HepG2 (cell line): Measurements from ENCODE around the gene MATN1. TPM values are rescaled to one million over a fixed set of nuclear protein-coding genes. Genes with fewer than 3 reads are reported as not detected.

Experiments used
- ARNT2 ChIP-seq: sonication (generic); formaldehyde crosslinking; IDR thresholded peaks from 2 replicates; pipeline ENCODE4 v1.8.0; 2022; ENCODE audit warnings: mild to moderate bottlenecking, low read depth, missing genetic modification reagents, moderate library complexity
- ATF4 ChIP-seq, 2 experiments: fragments of 450-650 bp in 1 of 2; sonication (generic) in 1 of 2; formaldehyde crosslinking; IDR thresholded peaks; 2 replicates each; pipeline versions ENCODE4 v1.5.0 to v1.8.0; 2020 to 2022; ENCODE audit warnings: mild to moderate bottlenecking in 1 of 2, missing genetic modification reagents in 1 of 2
- CEBPG ChIP-seq: IDR thresholded peaks from 2 replicates; pipeline ENCODE4 v1.6.1; 2016
- GZF1 ChIP-seq: sonication (generic); formaldehyde crosslinking; IDR thresholded peaks from 2 replicates; pipeline ENCODE4 v1.5.1; 2020; ENCODE audit warnings: mild to moderate bottlenecking, missing genetic modification reagents
- KLF11 ChIP-seq: IDR thresholded peaks from 2 replicates; pipeline ENCODE4 v1.6.1; 2016; ENCODE audit warnings: missing compliant biosample characterization
- ONECUT2 ChIP-seq: sonication (generic); formaldehyde crosslinking; IDR thresholded peaks from 2 replicates; pipeline ENCODE4 v1.4.0; 2020; ENCODE audit warnings: missing genetic modification reagents
- RORA ChIP-seq: sonication (generic); formaldehyde crosslinking; IDR thresholded peaks from 2 replicates; pipeline ENCODE4 v1.5.0; 2020; ENCODE audit warnings: mild to moderate bottlenecking, missing genetic modification reagents, moderate library complexity
- SYNCRIP ChIP-seq: fragments of 200-400 bp; formaldehyde crosslinking; IDR thresholded peaks from 2 replicates; pipeline ENCODE4 v1.6.1; 2018; ENCODE audit warnings: mild to moderate bottlenecking, low read depth, low read length; ENCODE audit not compliant: insufficient read depth
- TCF7L2 ChIP-seq: IDR thresholded peaks from 2 replicates; pipeline ENCODE4 v1.6.1; 2011; ENCODE audit warnings: mild to moderate bottlenecking, low read depth, low read length, moderate library complexity
- ZMYM3 ChIP-seq: sonication (generic); formaldehyde crosslinking; IDR thresholded peaks from 2 replicates; pipeline ENCODE4 v1.5.1; 2020; ENCODE audit warnings: mild to moderate bottlenecking, missing genetic modification reagents
- ZNF101 ChIP-seq: sonication (generic); formaldehyde crosslinking; IDR thresholded peaks from 2 replicates; pipeline ENCODE4 v1.4.0; 2020; ENCODE audit warnings: mild to moderate bottlenecking, low read depth, missing genetic modification reagents, borderline replicate concordance
- ZNF468 ChIP-seq: sonication (generic); formaldehyde crosslinking; IDR thresholded peaks from 2 replicates; pipeline ENCODE4 v1.8.0; 2022; ENCODE audit warnings: mild to moderate bottlenecking, moderate library complexity, missing genetic modification reagents
- ZNF597 ChIP-seq: sonication (generic); formaldehyde crosslinking; IDR thresholded peaks from 2 replicates; pipeline ENCODE4 v1.5.0; 2020; ENCODE audit warnings: missing genetic modification reagents
- ZNF747 ChIP-seq: sonication (generic); formaldehyde crosslinking; IDR thresholded peaks from 2 replicates; pipeline ENCODE4 v1.8.1; 2023; ENCODE audit warnings: missing genetic modification reagents, mild to moderate bottlenecking, borderline replicate concordance
- ZNF75D ChIP-seq: sonication (generic); formaldehyde crosslinking; IDR thresholded peaks from 2 replicates; pipeline ENCODE4 v1.8.1; 2023; ENCODE audit warnings: missing genetic modification reagents, mild to moderate bottlenecking, borderline replicate concordance
- ZSCAN20 ChIP-seq: sonication (generic); formaldehyde crosslinking; IDR thresholded peaks from 2 replicates; pipeline ENCODE4 v1.4.0; 2020; ENCODE audit warnings: missing genetic modification reagents, mild to moderate bottlenecking, borderline replicate concordance
- polyA plus RNA-seq, 8 experiments: library from polyadenylated mRNA; depleted of rRNA in 3 of 8; stranded (reverse) in 7 of 8; unstranded in 1 of 8; fragments of >200 nt; fragmentation: Illumina TruSeq in 4 of 8; extraction: Trizol in 4 of 8; gene quantifications; 2 replicates each; pipeline versions ENCODE4 v1.2.1 to v1.2.3, GENCODE V29; 2011 to 2016; ENCODE audit warnings: low read depth in 4 of 8, missing spikeins in 1 of 8, mixed read lengths in 1 of 8; ENCODE audit not compliant: insufficient read depth in 1 of 8
- total RNA-seq, 5 experiments: library from RNA; depleted of rRNA; stranded (reverse); fragments of >200 nt; fragmentation: Illumina TruSeq; extraction: Trizol; gene quantifications; 2 replicates each; pipeline ENCODE4 v1.2.3, GENCODE V29; 2016; ENCODE audit warnings: low read depth in 1 of 5
- TF ChIP-seq, protein P1 (sequence below): sonication (generic); formaldehyde crosslinking; IDR thresholded peaks from 2 replicates; pipeline ENCODE4 v1.5.1; 2020; ENCODE audit warnings: mild to moderate bottlenecking, missing genetic modification reagents, borderline replicate concordance
- TF ChIP-seq, protein P2 (sequence below): sonication (generic); formaldehyde crosslinking; IDR thresholded peaks from 2 replicates; pipeline ENCODE4 v1.4.0; 2020; ENCODE audit warnings: low read depth, missing genetic modification reagents
- TF ChIP-seq, protein P3 (sequence below): sonication (generic); formaldehyde crosslinking; IDR thresholded peaks from 2 replicates; pipeline ENCODE4 v1.5.1; 2020; ENCODE audit warnings: missing genetic modification reagents, mild to moderate bottlenecking, borderline replicate concordance
- TF ChIP-seq, protein P4 (sequence below): sonication (generic); formaldehyde crosslinking; IDR thresholded peaks from 2 replicates; pipeline ENCODE4 v1.4.0; 2020; ENCODE audit warnings: mild to moderate bottlenecking, low read depth, missing genetic modification reagents

The MATN1 gene
- total and polyA plus RNA-seq, 2 of the 13 experiments (the other 11 are each of a cell fraction or from before 2014, with no cell fraction given), result 0.04 to 0.05 TPM

DNA sequence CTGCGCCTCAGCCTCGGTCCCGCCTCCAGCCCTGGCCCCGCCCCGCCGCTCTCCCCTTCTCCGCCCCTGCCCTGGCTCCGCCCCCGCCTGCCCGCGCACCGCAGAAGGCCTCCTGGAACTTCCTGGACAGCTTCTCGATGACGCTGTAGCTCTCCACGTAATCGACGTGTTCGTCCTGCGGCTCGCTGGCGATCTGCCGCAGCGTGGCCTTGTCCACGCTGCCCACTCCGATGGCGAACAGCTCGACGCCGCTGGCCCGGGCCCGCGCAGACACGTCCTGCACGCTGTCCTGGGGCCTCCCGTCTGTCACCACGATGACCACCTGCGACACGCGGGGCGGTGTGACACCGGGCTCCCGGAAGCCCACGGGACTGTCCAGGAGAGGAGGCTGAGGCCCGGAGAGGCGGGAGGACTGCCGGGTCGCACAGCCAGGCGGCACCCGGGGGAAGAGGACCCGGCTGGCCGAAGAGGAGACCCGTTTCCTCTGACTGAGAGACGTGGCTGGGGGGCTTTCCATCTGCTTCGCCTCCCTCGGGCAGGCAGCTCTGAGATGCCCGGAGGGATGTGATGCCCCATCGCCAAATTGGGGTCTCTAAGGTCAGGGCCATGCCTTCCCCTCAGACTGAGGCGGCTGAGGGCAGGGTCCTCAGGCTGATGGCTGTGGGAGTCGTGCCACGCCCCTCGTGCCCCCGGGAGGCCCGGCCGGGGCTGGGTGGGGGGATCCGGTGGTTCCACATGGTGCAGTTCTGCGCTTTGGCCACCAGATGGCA is 4.6 kb downstream of the MATN1 start (continued):
- TF ChIP-seq, protein P1, sequence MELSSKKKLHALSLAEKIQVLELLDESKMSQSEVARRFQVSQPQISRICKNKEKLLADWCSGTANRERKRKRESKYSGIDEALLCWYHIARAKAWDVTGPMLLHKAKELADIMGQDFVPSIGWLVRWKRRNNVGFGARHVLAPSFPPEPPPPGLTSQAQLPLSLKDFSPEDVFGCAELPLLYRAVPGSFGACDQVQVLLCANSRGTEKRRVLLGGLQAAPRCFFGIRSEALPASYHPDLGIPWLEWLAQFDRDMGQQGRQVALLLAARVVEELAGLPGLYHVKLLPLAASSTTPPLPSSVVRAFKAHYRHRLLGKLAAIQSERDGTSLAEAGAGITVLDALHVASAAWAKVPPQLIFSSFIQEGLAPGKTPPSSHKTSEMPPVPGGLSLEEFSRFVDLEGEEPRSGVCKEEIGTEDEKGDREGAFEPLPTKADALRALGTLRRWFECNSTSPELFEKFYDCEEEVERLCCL (CRISPR knock-in tag), result no peak
- TF ChIP-seq SYNCRIP (no peak), ZNF468 (CRISPR knock-in tag) (no peak), ZNF747 (CRISPR knock-in tag) (peak; percentile 69; the same call in 1 of the 2 replicates), CEBPG (CRISPR knock-in tag) (no peak), ZSCAN20 (CRISPR knock-in tag) (0 out of 2 replicates have a peak, but pooled peaks have one; percentile 34), ATF4 (CRISPR knock-in tag; IDR thresholded peaks at IDR 0.05) (peak in 1 of 2 experiments; percentile 33; a peak in 1 of 4 replicates), RORA (CRISPR knock-in tag) (no peak), ZMYM3 (CRISPR knock-in tag) (no peak), ZNF75D (no peak), GZF1 (CRISPR knock-in tag) (no peak), ARNT2 (peak; percentile 64; the same call in 1 of the 2 replicates), ONECUT2 (CRISPR knock-in tag) (no peak), ZNF101 (CRISPR knock-in tag) (0 out of 2 replicates have a peak, but pooled peaks have one; percentile 44), TCF7L2 (no peak), KLF11 (CRISPR knock-in tag) (peak; percentile 66; the same call in 1 of the 2 replicates), ZNF597 (no peak)
- TF ChIP-seq, protein P2, sequence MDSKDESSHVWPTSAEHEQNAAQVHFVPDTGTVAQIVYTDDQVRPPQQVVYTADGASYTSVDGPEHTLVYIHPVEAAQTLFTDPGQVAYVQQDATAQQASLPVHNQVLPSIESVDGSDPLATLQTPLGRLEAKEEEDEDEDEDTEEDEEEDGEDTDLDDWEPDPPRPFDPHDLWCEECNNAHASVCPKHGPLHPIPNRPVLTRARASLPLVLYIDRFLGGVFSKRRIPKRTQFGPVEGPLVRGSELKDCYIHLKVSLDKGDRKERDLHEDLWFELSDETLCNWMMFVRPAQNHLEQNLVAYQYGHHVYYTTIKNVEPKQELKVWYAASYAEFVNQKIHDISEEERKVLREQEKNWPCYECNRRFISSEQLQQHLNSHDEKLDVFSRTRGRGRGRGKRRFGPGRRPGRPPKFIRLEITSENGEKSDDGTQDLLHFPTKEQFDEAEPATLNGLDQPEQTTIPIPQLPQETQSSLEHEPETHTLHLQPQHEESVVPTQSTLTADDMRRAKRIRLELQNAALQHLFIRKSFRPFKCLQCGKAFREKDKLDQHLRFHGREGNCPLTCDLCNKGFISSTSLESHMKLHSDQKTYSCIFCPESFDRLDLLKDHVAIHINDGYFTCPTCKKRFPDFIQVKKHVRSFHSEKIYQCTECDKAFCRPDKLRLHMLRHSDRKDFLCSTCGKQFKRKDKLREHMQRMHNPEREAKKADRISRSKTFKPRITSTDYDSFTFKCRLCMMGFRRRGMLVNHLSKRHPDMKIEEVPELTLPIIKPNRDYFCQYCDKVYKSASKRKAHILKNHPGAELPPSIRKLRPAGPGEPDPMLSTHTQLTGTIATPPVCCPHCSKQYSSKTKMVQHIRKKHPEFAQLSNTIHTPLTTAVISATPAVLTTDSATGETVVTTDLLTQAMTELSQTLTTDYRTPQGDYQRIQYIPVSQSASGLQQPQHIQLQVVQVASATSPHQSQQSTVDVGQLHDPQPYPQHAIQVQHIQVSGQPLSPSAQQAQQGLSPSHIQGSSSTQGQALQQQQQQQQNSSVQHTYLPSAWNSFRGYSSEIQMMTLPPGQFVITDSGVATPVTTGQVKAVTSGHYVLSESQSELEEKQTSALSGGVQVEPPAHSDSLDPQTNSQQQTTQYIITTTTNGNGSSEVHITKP (CRISPR knock-in tag), result no peak
- TF ChIP-seq, protein P3, sequence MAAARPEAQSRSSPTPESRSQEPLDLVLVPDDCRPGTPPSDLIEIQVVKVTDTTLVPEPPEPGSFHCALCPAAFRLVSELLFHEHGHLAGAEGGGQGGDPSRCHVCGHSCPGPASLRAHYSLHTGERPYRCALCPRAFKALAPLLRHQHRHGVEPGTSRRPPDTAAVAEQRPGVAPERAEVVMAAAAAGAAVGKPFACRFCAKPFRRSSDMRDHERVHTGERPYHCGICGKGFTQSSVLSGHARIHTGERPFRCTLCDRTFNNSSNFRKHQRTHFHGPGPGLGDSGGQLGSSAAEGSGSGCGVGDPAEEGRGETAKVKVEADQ (CRISPR knock-in tag), result peak; percentile 91
- TF ChIP-seq, protein P4, sequence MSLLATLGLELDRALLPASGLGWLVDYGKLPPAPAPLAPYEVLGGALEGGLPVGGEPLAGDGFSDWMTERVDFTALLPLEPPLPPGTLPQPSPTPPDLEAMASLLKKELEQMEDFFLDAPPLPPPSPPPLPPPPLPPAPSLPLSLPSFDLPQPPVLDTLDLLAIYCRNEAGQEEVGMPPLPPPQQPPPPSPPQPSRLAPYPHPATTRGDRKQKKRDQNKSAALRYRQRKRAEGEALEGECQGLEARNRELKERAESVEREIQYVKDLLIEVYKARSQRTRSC (CRISPR knock-in tag), result peak; percentile 88; the same call in 1 of the 2 replicates
